K562 (cell line): ENCODE data around the gene UBE3B.

Source experiments
- CBX5 ChIP-seq: IDR thresholded peaks from 2 replicates; pipeline ENCODE4 v1.6.1; 2014; ENCODE audit warnings: low read depth, borderline replicate concordance
- CTCF ChIP-seq, 3 experiments: IDR thresholded peaks in 2 of 3; conservative IDR thresholded peaks in 1 of 3; 2 replicates each; pipeline ENCODE4 v1.5.1; 2011 to 2012; ENCODE audit warnings: low read length in 3 of 3, mild to moderate bottlenecking in 3 of 3, control low read depth in 2 of 3, improper control_type of control experiment in 1 of 3, inconsistent platforms in 1 of 3, low read depth in 1 of 3, mixed read lengths in 1 of 3, moderate library complexity in 1 of 3; ENCODE audit not compliant: insufficient read depth in 2 of 3
- DPF2 ChIP-seq: fragments of 450-650 bp; IDR thresholded peaks from 2 replicates; pipeline ENCODE4 v1.6.1; 2016
- ELF1 ChIP-seq: fragments of 200-800 bp; sonication (Bioruptor generic); IDR thresholded peaks from 2 replicates; pipeline ENCODE4 v1.6.1; 2016; ENCODE audit warnings: missing genetic modification characterization, missing compliant biosample characterization
- HNRNPUL1 ChIP-seq: fragments of 200-400 bp; formaldehyde crosslinking; IDR thresholded peaks from 2 replicates; pipeline ENCODE4 v1.6.1; 2017; ENCODE audit warnings: low read length
- REST ChIP-seq, 2 experiments: fragments of 450-650 bp; formaldehyde crosslinking in 1 of 2; IDR thresholded peaks; 2 replicates each; pipeline versions ENCODE4 v1.4.0 to v1.6.1; 2014 to 2020; ENCODE audit warnings: mild to moderate bottlenecking in 2 of 2, borderline replicate concordance in 1 of 2, low read depth in 1 of 2
- USF1 ChIP-seq: sonication (generic); formaldehyde crosslinking; IDR thresholded peaks from 2 replicates; pipeline ENCODE4 v1.9.0; 2022; ENCODE audit warnings: mild to moderate bottlenecking, missing genetic modification reagents

GRCh38 chr12:109439181-109439580, 38.3 kb upstream of the UBE3B start:
- TF ChIP-seq USF1 = no peak
- TF ChIP-seq REST (IDR thresholded peaks at IDR 0.05; ENCODE audit: borderline replicate concordance) = no peak
- no peak for TF ChIP-seq REST (CRISPR knock-in tag; IDR thresholded peaks at IDR 0.05; ENCODE audit: low read depth)
- no peak for TF ChIP-seq CTCF (IDR thresholded peaks at IDR 0.05 in 2 of 3, conservative IDR thresholded peaks at IDR 0.05 in 1 of 3; ENCODE audit: insufficient read depth in 2 of 3, low read depth in 1 of 3, low read length in 3 of 3)
- no peak for TF ChIP-seq ELF1 (tag)
- TF ChIP-seq HNRNPUL1 = no peak
- no peak for TF ChIP-seq CBX5
- no peak for TF ChIP-seq DPF2
